DOHH2 (cell line): Measurements from ENCODE around the gene WWTR1.

Experiments
- EZH2phosphoT487 ChIP-seq: fragments of 200-600 bp; sonication (generic); IDR thresholded peaks from 2 replicates; pipeline ENCODE4 v1.6.1; 2017; ENCODE audit warnings: borderline replicate concordance, mild to moderate bottlenecking, antibody characterized with exemption, low read length, moderate library complexity, mixed read lengths
- TF ChIP-seq, protein P1 (sequence below): fragments of 200-600 bp; sonication (generic); IDR thresholded peaks from one replicate; pipeline ENCODE4 v1.5.1; 2014; ENCODE audit warnings: antibody characterized with exemption, mild to moderate bottlenecking, low read depth, low read length; ENCODE audit not compliant: poor library complexity, severe bottlenecking

DNA sequence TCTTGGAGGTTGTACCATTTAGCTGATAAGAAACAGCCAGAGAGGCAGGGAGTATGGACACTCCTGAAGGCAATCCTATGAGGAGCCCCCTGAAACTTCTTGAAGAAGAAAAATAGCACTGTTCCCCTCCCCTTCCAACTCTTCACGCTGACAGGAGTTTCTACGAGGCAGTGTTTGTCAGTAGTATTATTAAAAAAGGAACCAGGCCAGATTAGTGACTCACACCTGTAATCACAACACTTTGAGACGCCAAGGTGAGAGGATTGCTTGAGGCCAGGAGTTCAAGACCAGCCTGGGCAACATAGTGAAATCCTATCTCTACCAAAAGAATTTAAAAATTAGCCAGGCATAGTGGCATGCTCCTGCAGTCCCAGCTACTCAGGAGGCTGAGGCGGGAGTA is 38.7 kb downstream of the WWTR1 start:
- TF ChIP-seq, protein P1, sequence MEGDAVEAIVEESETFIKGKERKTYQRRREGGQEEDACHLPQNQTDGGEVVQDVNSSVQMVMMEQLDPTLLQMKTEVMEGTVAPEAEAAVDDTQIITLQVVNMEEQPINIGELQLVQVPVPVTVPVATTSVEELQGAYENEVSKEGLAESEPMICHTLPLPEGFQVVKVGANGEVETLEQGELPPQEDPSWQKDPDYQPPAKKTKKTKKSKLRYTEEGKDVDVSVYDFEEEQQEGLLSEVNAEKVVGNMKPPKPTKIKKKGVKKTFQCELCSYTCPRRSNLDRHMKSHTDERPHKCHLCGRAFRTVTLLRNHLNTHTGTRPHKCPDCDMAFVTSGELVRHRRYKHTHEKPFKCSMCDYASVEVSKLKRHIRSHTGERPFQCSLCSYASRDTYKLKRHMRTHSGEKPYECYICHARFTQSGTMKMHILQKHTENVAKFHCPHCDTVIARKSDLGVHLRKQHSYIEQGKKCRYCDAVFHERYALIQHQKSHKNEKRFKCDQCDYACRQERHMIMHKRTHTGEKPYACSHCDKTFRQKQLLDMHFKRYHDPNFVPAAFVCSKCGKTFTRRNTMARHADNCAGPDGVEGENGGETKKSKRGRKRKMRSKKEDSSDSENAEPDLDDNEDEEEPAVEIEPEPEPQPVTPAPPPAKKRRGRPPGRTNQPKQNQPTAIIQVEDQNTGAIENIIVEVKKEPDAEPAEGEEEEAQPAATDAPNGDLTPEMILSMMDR = no peak
- TF ChIP-seq EZH2phosphoT487 = no peak
